Stimulated activated CD4-positive, alpha-beta T cell treated with anti-CD3 and anti-CD28 coated beads, Interleukin-1b, Interleukin-23, amount 100 ng/mL, for 24 hours (primary cell): ENCODE measurements around the gene RIMS1.
"Not testable (repeated sequence)": the region's sequence is repeated elsewhere in the genome, so short reads cannot be mapped to it uniquely, and the experiment has no call there.

ENCODE experiments used
- DNase-seq, 4 experiments: peaks; one replicate each; pipeline ENCODE4 v3.0.0-alpha.2; 2020; ENCODE audit warnings: low read depth in 4 of 4, low spot score in 1 of 4

RIMS1 gene

DNA sequence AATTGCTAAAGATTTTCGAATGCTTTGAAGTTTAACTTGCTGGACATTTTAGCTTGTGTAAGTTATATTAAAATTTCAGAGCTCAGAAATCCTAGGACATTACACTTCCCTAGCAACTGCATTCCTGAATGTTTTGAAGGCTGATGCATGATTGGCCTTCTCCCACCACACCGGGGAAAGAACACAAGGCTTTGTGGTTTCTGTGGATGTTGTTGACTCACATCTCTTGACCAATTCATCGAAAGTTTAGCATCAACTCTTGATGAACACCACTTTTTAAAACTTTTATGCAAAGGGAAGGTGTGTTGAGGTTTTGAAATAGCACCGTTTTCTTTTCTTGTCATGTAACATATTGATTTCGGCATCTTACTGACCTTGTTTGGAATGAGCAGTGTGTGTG lies 81.1 kb downstream of the RIMS1 start:
- no peak for DNase-seq

DNA sequence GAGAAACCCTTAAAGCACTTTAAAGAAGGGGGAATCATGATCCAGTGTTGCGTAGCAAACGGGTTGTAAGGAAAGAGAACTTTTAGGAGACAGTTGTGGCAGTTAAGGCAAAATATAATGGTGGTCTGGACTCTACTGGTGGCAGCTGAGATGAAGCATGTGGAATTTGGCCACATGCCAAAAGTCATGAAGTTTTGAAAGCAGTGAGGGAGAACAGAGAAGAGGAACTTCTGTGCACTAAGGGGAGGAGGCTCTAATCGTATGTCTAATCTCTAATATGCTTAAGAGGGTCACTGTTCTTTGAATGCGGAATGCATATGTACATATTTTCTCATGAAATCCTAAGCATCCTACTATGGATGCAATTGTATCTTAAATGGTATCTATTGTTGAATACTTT lies 91.5 kb downstream of the RIMS1 start:
- DNase-seq: no peak

DNA sequence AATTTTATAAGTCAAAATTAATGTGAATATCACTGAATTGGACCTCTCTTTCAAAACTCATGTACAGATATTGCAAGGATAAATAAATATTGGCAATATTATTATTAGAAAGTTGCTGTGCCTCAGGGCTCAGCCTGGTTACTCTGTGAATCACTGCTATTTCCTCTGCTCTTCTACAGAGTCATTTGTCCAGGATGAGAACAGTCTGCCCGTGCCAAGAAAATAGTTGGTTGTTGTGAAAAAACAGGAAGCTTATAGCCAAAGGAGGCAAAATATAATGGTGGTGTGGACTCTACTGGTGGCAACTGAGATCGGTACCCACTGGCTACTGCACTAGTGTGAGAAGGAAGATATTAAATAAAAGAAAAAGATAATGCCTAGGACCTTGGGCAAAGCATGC lies 93.6 kb downstream of the RIMS1 start:
- DNase-seq: no peak

GRCh38 chr6:71982389-71982788 lies 96.0 kb downstream of the RIMS1 start:
- DNase-seq: no peak

GRCh38 chr6:71983131-71983530 lies 96.8 kb downstream of the RIMS1 start:
- DNase-seq: no peak

DNA sequence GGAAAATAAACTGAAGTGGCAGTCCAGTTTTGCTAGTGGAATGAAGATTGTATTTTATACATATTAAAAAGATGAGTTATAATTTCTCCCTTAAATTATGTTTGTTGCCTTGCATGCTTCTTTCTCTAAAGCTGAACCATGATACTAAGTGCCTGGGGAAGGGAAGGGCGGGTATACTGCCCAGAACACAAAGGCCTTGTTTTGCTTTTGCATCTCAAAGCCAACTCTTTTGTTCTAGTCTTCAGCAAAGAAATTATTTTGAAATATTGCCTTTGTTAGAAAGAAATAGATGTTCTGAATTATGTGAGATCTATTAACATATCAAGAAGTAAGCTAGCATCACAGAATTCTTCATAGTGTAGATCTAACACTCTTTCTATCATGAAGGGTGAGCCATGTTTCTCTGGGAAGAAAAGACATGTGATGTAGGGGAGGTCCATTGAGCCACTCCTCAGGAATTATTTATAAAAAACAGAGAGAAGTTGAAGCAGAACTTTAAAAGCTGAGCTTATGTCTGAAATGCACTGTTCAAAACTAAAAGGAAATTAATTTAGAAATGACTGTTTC lies 108.4 kb downstream of the RIMS1 start:
- no peak for DNase-seq

DNA sequence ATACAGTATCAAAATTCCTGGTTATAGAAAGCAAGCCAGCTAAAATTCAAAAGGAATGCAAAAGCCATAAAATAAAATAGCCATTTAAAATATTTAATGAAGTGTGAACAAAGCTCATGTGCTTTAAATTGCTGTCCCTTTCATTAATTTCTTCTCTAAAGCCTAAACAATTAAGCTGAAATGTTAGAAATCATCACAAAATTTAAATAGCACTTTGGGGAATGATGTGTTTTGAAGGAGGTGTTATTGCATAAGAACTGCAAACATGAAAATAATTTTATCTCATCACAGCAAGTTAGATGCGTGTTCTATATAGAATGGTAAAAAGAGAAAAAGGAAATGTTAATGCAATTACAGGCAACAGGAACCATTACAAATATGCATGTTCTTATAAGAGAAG lies 111.0 kb downstream of the RIMS1 start:
- DNase-seq: no peak

- DNase-seq: no peak
Observed at GRCh38 chr6:72002415-72002814, 116.1 kb downstream of the RIMS1 start.

DNA sequence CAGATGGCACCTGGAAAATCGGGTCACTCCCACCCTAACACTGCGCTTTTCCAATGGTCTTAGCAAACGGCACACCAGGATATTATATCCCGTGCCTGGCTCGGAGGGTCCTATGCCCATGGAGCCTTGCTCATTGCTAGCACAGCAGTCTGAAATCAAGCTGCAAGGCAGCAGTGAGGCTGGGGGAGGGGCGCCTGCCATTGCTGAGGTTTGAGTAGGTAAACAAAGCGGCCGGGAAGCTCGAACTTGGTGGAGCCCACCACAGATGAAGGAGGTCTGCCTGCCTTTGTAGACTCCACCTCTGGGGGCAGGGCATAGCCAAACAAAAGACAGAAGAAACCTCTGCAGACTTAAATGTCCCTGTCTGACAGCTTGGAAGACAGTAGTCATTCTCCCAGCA lies 120.2 kb downstream of the RIMS1 start:
- DNase-seq: not testable (repeated sequence)

DNA sequence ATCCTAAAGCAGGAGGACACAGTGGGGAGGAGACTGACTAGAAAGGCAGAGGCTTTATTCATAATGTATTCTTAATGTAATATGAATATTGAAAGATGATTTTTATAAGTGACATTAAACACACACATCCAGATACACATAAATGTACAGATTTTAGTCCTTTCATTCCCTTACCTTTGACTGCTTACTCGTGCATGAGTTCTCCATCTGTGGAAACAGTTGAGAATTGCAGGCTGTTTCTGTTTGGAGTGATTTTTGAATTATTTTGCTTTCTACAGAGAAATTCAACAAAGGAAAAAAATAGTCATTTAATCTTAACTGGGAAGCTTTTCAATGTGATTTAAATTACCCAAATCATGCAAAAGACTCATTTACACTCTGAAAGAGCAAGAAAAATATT lies 136.5 kb downstream of the RIMS1 start:
- DNase-seq: no peak

GRCh38 chr6:72031471-72031870 lies 145.1 kb downstream of the RIMS1 start:
- no peak for DNase-seq

GRCh38 chr6:72032086-72032485 lies 145.7 kb downstream of the RIMS1 start:
- no peak for DNase-seq

DNA sequence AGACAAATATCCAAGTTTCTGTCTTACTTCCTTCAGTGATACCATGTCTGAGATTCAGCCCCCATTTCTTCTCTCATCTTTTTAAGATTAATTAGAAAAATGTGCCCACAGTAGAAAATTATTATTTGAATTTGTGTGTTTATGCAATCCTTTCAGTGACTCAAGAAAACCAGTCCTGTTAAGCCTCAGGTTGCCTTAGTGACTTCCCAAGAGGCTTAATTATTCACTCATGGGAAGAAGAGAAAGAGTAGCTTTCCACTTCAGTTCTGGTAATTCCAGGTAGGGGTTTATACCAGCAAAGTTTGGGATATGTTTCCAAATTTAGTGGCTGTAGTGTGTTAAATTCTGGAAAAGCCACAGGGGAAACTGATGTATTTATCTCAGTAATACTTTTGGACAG lies 149.1 kb downstream of the RIMS1 start:
- DNase-seq: no peak

DNA sequence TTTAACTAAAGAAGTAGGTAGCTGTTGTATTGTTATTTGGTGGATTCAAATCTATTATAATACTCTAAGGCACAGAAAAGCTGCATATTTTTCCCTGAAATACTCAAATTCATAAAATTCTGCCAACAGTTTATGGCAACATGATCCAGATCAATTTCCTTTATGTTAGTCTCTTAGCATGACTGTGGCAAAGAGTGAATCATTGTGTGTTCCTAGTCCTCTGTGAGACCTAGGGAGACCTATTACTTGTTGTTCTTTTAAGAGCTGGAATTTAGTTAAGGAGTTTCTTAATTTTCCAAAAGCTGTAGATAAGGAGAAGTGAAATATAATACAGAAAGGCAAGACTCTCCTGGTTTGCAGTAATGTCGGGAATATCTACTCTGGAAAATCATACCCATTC lies 149.6 kb downstream of the RIMS1 start:
- DNase-seq: no peak

DNA sequence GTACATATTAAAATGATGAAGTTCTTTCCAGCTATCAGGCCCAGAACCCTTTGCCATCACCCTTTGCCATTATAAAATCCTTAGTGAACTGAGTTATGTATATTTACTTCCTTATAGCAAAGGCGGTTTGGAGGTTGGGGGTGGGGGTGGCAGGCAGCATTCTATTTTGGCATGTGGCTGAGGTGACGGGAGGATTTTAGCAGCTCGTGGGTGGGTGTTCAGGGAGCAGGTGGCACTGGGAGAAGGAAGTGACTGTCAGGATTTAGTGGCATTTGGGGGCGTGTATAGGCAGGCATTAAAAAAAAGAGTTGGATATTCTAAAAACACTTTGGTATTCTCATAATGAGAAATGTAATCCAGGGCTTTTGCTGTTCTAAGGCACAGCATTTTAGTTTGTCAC lies 150.7 kb downstream of the RIMS1 start:
- DNase-seq: no peak

DNA sequence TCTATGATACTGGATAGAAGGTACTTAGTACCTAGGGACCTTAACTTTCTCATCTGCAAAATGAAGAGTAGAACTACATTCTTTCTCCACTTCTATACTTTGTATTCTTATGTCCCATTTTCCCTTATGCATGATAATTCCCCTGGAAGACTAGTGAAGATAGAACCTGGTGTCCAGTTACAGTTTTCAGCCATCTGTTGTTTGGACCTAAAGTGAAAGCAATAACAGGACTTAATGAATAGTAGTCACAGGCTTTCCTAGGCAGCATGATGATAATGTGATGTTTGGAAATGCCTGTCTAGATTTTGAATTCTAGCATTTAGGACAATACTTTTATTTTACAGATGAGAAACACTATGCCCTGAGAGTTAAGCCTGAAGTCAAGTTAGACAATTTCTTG lies 153.8 kb downstream of the RIMS1 start:
- no peak for DNase-seq

- DNase-seq: no peak
Observed at GRCh38 chr6:72042088-72042487, 155.7 kb downstream of the RIMS1 start.

DNA sequence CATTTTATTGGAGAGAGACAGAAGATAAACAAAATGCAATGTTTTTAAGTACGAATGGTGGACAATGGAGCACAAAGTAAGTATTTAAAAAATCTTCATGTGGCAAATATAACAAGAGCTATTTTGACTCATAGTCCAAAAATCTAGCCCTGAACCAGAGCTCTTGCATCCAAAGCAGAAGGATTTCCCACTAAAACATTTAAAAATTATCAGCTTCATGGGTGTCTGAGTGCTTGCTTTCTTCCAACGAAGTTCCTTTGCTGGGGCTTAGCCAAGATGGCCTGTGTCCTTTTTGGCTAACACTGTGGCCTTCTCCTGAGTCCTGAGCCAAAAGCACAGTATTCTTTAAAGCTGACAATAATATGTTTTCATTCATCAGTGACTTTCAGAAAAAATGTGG lies 161.7 kb downstream of the RIMS1 start:
- no peak for DNase-seq

DNA sequence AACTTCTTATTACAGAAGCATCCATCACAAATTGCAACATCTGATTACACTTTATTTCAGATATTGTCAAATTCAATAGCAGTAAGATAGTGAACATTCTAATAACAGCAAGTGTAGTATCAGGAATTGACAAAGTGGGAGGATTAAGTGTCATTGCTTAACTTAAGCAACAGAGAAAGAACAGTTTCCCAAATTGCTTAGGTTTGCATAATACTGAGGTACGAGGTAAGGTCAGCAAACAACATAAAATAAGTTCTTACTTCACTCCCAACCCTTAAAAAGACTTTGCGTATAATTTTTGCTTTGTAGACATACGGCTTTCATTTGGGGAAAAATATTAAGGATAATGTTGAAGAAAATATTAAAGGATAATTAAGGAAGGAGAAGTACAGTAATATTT lies 163.0 kb downstream of the RIMS1 start:
- no peak for DNase-seq

DNA sequence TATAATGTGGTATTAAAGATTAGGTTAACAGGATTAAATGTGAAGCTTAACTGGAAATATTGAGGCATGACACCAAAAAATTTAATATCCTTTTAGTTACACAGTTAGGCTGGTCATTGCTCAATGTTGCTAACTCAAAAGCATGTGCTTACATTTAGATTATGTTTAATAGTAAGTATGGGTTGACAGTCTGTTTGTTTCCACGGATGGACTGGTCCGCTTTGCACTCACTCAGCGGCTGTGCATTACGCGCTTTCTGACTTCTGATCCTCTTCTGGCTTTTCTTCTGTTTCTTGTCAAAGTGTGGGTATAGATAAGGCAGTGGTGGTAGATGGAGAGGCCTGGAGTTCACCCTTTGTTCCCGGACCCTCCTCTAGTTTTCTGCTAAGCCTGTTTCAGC lies 174.9 kb downstream of the RIMS1 start:
- no peak for DNase-seq

DNA sequence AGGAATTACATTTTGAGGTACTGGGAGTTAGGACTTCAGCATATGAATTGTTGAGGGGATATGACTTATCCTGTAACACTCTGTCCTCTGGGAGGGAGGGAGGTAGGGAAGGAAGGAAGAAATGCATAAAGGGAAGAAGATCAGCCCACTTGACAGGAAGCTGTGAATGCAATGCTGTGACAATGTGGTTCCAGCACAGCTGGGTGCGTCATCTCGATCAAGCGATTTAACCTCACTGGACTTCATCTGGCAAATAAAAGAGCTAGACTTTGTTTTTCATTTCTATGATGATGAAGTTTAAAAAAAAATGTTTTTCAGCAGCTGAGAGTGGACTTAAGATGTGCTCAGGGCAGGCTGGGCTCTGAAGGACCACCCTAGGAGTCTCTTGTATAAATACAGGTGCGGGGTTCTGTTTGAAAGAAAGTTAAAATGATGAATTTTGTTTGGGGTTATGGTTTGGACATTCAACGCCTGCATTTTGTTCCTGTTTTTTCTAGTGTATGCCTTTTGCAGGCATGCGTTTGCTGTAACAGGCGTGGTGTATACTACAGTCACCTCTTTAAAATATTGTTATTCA lies 178.1 kb downstream of the RIMS1 start:
- no peak for DNase-seq

DNA sequence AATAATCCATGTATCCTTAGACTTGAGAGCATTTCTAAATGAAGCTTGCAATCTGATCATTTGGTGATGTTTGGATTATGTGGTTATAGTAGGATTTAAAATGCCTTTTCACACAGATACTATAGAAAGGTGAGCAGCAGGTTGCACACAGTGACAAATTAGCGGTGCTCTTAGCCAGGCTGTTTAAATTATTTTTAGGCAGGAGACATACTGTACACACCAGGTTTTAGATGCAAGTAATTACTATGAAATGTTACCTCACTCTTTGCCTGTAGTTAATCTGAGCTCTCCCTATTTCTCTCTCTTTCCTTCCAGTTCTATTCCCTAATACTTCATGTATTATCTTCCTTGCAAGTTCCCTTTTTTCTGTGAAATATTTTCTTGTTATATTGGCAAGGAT lies 191.7 kb downstream of the RIMS1 start:
- no peak for DNase-seq

DNA sequence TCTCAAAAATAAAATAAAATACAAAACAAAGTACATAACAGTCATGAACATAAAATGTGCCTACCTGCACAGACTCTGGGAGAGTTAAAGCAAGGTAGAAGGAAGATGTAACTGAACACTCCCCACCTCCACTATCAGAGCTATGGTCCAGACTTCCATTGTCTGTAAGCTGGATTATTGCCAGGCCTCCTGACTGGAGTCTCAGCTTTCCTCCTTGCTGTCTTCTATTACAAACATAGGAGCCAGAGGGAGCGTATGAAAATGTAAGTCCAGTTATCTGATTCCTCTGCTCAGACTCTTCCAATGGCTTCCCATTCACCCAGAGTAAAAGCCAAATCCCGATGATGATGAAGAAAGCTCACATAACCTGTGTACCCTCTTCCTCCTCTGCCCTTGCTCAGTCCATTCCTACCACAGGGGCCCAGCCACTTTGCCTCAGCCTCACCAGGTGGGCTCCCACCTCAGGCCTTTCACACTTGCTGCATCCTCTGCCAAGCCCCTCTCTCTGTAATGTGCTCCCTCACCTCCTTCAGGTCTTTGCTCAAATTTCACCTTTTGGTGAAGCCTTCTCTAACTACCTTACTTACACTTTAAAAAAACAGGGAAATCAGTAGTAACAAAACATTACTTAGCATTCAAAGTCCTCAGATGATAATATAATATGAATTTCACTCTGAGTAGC lies 194.1 kb downstream of the RIMS1 start:
- no peak for DNase-seq
